T1000 (cell line): ENCODE results near the gene DIP2B.
"Not testable (repeated sequence)": the region's sequence is repeated elsewhere in the genome, so short reads cannot be mapped to it uniquely, and the experiment has no call there.

Experiments used
- DNase-seq: peaks from one replicate; lab custom pipeline; 2025; ENCODE audit warnings: mixed read lengths; lab: John Stamatoyannopoulos, UW

The DIP2B gene

DNA sequence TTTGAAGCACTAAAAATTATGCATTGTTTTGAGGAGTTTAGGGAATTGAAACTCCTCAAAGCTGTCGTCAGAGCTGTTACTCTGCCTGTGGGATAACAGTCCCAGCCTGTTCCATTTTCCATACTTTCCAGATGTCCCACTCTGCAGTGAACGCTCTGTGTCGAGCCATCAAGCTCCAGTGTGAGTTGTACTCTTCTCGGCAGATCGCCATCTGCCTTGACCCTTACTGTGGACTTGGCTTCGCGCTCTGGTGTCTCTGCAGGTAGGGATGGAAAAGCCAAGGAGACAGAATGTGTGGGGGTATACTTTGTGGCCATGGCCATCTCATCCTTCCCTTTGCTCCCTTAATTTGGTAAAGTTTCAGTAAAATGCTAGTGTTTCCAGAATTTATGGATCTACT lies 223.6 kb downstream of the DIP2B start:
- DNase-seq: no peak

DNA sequence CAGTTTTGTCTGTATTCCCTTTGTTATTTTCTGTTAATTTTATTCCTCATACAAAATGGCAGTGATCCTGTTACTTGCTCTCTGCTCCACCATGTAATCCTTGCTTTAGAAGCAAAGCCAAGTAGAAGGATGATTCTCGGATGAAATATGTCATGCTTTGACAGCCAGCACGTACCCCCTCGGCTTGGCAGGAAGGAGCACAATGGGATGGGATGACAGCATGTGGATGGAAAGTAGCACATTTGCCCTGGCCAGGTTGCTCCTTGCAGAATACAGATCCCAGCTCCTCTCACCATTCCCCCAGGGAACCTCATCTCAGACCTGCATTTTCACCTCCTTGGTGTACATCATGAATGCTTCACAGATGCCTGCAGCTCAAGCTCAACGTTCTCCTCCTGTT lies 224.1 kb downstream of the DIP2B start:
- no peak for DNase-seq

DNA sequence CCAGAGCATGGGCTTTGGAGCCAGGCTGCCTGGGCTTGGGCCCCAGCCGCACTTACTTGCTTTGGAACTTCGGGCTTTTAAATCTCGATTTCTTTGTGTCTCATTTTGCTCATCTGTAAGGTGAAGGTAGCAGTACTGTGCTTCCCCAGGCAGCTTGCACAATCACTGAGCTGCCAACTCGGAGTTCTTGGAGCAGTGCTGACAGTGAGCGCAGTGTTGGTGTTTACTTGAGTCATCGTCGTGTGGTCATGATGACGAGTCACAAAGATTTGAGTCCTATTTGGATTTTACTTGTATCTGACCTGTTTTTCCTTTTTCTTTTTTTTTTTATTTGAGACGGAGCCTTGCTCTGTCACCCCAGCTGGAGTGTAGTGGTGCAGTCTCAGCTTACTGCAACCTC lies 227.8 kb downstream of the DIP2B start:
- DNase-seq: peak; percentile 86

DNA sequence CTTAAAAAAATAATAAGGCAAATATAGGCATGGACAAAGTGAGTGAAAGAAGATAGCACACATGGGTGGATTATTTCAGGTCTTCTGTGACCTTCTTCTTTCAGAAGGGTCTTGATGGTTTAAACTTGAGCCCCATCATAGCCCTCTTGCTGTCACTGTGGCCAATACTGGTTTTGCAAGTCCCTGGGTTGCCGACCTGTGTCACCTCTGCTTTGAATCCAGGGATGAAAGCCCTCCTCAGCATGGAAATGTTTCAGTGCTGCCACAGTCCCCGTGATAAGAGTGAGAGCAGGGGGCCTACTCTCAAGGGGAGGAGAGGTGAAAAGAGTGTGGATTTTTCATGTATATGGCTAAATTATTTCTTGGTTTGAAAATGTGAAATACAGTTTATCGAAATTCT lies 228.9 kb downstream of the DIP2B start:
- no peak for DNase-seq

DNA sequence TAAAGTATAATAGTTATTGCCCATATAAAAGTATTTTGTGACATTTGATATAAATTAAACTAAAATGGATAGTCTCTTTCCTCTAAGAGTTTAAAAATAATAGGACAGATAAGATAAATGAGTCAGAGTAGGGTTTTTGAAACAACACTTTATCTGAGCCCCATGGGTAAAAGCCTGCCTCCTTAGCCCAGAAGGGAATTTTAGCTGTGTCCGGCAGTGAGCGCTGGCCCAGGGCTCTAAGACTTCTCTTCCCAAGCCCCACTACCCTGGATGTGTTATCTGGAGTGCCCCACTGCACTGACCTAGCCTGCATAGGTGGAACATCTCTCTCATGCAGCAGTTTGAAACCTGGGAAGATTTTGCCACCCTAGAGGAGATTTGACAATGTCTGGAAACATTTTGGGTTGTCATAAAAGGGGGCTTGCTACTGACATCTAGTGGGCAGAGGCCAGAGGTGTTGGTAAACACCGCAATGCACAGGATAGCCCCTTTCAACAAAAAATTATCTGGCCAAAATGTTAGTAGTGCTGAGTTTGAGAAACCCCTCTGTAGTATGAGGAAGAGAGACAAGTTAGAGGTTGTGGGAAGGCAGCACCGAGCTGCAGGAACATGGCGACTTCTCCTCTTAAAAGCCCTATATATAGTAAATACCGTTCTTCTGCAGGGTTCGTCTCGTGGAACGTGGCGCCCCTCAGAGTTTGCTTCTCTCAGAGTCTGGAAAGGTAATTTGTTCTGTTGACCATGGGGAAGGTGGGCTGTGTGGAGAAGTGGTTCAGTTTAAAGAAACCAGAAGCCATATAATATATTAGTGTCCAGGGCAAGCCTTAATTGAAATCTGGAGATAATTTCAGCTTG lies 229.9 kb downstream of the DIP2B start:
- DNase-seq: peak; percentile 76

DNA sequence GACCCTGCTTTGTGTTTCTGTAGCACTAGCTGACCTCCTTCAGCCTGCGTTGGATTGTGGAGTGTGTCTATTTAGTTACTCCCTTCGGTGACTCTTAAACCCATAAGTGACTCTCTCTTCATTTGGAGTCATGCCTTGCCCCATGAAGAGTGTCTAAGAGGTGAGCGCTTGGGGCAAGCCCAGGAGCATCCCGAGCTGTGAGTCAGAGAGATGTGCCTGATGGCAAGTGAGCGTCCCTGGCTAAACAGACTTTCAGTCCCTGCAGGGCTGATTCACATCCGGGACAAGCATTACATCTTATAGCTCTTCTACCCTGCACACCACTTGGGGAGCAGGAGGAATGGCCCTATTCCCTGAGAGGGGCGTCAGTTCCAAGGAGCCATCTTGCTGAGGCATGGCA lies 234.8 kb downstream of the DIP2B start:
- peak; percentile 87 for DNase-seq

DNA sequence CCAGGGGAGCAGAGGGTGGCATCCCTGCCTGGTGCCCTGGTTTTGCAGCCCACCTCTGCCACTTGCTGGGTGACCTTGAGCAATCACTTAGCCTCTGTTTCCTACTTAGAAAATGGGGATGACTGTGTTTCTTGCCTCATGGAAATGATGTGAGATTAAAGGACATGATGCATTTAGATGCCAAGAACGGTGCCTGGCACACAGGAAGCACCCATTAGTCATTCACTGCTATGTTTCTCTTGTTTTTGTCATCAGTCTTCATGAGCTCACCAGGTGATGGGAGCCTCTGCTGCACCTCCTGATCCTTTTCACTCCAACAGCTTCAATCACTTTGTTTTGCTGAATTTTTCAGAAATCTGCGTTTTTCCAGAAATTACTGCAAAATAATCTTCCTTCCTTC lies 235.5 kb downstream of the DIP2B start:
- no peak for DNase-seq

DNA sequence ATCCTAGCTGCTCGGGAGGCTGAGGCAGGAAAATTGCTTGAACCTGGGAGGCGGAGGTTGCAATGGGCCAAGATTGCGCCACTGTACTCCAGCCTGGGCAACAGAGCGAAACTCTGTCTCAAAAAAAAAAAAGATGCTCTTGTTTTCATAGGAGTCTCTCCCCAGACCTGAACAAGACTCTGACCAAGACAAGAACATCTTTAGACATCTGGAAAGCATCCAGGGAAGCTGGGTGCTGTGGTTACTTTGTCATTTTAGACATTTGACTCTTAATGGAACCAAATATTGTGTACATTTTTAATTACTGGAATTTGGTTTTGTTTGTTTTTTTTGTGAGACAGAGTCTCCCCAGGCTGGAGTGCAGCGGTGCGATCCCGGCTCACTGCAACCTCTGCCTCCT lies 238.0 kb downstream of the DIP2B start:
- DNase-seq: no peak

DNA sequence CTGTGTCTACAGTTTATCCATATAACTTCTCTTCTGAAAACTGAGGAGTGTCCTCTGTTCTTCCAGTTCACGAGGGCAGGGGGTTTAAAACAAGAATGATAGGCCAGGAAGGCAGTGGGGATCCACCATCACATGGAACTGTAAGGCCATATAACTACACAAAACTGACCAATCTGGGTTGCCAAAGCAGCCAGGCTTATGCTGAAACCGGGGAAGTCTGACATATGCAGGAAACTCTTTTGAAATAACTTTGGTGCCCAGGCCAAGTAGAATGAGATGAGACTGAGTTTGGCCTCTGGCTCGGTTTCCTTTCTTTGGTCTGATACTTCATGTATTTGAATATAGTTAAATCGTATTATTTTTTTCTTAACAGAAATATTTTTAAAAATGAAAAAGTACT lies 241.1 kb downstream of the DIP2B start:
- no peak for DNase-seq

DNA sequence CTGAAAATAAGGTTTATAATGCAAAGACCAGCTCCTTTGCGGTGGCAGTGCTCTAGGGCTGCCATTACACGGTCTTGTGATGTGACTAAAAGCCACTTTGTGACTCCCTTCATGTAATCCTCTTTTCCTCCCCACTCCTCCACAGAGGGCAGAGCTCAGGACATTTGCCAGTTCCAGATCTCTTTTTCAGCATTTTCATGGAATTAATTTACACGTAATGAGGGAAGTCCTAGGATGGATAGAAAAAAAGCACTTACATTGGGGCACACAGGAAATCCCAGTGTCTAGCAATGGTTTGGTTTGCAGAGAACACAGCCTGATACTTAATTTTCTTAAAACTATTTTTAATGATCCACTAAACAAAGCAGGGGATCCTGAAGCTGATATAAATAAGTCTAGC lies 241.6 kb downstream of the DIP2B start:
- DNase-seq: no peak

DNA sequence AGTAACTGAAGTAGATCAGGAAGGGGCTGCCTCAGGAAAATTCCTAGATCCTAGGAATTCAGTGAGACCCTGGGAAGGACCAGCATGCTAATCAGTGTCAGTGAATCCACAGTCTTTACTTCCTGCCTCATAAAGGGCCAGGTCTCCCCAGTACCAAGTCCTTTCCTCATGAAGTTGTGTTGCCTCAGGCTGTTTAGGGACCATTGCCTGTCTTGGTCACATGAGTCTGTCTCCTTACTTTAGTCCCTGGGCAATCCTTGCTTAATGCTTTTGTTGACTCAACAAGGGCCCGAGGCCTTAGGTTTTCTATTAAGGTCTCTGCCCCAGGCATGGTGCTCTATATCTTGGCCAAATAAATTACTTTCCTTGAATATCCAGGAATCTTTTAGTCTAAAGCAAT lies 243.0 kb downstream of the DIP2B start:
- no peak for DNase-seq

DNA sequence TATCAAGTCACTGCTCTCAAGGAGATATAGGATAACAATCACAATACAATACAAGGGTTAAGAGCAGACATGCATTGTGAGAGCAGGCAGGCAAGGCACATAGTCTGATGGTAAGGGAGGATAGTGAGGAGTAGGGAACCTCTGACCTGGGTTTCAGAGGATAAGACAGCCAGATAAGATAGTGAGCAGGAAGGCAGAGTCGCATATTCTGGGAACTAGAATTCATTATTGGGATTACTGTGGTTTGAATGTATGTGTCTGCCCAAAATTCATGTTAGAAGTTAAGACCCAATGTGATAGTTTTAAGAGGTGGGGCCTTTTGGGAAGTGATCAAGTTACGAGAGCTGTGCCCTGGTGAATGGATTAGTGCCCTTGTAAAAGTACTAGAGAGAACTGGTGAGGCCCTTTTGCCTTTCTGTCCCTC lies 244.7 kb downstream of the DIP2B start:
- DNase-seq: no peak

DNA sequence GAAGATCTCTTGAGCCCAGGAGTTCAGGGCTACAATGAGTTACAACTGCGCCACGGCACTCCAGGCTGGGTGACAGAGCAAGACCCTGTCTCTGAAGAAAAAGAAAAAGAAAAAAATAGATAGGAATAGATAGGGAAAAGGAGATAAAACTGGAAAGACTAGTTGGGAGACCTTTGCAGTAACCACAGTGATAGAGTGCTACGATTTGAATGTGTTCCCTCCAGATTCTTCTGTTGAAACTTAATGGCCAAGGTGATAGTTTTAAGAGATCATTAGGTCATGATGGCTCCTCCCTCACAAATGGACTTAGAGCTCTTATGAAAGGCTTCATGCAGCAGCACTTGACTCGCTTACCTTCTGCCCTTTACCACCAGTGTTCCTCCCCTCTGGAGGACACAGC lies 245.6 kb downstream of the DIP2B start:
- DNase-seq: no peak

DNA sequence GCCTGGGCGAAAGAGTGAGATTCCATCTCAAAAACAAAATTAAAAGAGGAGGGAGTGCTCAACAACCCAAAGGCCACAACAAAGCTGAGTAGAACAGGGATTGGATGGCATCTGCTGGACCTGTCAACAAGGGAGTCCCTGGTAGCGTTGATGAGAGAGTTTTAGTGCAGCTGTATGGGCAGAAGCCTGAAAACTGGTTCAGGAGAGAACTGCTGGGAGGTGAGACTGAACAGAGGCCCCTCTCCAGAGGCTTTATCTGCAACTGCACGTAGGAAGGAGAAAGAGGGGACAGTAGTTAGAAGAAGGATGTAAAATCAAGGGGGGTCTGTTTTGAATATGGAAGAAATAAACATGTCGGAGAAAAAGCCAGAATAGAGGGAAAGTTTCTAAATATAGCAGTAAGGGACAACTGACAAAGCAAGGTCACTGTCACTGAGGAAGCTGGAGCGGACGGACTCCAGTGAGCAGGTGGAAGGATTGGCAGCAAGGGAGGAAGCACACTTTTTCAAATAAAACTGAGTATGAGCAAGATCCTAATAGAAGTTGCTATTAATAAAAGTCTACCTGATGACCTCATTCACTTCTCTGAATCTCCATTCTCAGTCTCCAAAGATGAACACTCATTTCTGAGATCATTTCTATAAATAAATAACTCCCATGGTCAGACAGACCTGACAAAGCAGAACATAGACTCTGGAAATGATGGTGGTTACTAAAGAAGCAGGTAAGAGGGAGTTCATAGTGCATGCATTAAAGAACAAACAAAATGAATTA lies 247.3 kb downstream of the DIP2B start:
- DNase-seq: no peak

DNA sequence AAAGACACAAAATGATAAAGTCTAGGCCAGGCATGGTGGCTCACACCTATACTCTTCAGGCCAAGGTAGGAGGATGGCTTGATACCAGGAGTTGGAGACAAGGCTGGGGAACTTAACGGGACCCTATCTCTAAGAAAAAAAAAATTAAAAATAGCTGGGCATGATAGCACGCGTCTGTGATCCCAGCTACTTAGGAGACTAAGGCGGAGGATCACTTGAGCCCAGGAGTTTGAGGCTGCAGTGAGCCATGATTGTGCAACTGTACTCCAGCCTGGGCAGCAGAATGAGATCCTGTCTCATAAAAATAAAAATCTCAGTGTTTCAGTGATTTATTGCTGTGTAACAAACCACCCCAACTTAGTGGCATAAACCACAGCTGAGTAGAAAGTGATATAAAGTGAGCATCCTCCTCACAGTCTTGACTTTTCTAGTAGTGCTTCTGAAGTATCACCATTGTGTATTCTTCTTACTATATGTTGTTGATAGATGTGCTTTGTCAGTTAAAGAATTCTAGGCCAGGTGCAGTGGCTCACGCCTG lies 248.5 kb downstream of the DIP2B start:
- DNase-seq: no peak

DNA sequence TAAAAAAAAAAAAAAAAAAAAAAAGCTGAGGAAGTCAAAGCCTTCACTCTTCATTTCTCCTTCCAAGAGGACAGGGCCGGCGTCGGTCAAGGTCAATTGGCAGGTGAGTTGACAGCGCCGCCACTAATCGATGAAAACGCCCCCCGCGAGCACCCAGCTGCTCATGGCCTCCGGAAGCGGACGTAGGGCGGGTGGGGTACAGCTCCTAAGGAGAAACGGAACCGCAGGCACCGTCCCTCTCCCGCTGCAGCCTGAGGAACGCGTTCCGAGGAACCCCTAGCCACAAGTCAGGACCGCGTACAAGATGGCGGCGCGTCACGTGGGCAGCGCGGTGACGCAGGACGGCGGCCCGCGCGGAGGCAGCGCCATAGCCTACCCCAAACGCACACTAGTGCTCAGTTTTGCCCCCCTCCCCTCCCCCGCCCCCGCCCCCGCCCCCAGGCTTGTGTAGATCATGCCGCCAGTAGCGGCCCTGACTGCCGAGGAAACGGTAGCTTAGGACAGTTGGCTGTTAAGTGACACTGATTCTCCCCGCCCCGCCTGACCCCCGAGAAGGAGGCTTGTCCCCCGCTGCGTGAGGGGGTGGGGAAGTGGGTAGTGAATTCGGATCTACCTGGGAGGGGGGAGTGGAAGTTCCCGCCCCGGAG lies 259.0 kb downstream of the DIP2B start, which contains the start of gene ATF1:
Gene ATF1, plus strand, starts transcription at position 463 of the 647 bp plus-strand sequence. CDS start 16,045 bp downstream, outside the sequence.
- DNase-seq: peak; percentile 92

DNA sequence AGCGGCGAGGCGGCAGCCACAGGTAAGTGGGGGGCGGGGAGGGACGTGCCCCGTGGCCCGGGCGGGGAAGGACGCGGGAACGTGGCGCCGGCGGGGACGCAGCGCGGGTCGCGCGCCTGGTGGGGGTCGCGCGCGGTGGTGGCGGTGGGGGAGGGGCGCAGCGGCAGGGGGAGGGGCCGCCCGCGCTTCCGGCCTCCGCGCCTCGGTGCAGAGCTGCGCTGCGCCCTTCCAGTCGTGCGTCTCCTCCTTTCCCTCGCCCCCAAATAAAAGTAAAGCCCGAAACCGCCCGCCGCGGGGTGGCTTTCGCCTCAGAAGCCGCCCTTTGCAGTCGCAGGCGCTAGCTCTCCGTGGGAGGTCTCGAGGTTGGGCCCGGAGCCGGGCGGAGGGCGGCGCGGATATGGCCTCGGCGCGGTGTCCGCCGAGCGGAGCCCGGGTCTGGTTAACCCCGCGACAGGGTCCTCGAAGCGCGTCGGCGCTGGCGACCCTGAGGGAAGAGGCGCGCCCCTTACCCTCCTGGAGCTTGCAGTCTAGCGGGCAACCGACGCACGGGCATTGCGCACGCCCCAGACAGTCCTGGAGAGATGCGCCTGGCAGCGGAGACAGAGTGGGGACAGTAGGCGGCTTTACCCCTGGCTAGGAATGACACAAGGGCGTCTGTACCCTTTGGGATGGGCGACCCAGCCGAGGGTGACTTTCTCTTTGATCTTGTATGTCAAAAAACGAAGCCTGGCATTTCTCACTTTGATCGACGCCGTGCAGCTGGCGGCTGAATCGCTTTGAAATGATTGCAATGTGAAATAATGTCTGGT lies 259.7 kb downstream of the DIP2B start:
- no peak for DNase-seq

DNA sequence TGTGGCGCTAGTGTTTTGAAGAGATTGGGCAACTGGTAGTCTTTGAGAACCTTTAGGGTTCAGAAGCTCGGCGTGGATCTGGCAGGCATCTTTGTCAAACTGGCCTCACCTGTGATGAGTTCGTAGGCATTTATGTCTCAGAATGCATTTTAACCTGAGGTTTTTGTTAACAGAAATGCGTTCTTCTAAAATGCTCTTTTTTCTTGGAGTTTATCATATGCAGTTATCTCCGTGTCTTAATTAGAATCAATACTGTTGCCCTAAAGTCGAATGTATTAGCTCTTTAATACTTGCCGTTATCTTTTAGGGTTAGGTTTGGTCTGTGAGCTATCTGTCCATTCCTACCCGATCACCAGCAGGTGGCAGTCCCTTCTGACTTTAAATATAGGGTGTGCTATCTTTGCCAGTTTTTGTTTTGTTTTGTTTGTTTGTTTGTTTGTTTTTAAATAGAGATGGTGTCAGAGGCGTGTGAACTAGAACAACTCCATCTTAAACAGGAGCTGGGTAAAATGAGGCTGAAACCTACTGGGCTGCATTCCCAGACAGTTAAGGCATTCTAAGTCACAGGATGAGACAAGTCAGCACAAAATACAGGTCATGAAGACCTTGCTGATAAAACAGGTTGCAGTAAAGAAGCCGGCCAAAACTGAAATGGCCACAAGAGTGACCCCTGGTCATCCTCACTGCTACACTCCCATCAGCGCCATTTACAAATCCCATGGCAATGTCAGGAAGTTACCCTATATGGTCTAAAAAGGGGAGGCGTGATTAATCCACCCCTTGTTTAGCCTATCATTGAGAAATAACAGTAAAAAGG lies 260.5 kb downstream of the DIP2B start:
- no peak for DNase-seq

DNA sequence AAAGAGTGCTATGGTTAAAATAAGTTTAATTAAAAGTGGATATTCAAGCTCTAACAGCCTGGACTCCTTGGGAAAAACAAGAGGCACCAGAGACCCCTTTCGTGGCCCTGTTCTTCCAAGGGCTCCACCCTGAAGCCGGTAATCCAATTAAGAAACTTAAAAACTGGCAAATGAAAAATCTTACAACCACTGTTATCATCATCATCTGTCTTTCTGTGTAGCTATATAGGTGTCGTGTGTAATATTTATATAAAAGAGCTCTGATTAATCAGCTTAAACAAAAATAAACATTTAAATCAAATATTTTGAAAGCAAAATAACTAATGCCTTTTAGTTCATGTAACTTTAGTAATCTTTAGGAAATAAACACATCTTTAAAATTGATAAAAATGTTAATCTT lies 263.6 kb downstream of the DIP2B start:
- DNase-seq: no peak

DNA sequence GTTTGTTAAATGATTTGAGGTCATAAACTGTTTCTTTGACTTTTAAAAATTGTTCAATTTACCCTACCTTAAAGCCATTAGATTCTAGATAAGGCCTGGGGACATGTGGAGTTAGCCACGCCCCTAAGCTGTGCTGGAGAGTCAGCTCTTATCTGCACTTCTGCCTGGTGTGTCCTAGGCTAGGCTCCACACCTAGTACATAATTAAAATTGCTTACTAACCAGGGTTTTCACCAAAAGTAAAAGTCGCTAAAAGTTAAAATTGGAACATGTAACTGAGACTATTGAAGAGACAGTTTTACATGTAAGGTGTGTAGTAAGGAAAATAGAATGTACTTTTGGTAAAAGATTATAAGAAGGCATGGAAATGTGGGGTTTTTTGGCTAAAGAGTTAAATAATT lies 264.0 kb downstream of the DIP2B start:
- not testable (repeated sequence) for DNase-seq

DNA sequence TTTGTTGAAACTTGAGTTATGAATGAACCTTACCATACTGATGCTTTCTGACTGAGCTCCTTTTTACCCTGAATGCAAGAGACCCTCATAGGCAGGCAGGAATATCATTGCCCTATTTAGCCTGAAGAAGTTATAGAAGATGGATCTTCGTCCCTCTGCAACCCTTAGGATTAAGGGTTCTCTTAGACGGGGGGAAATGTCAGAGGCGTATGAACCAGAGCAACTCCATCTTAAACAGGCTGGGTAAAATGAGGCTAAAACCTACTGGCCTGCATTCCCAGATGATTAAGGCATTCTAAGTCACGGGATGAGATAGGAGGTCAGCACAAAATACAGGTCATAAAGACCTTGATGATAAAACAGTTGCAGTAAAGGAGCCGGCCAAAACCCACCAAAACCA lies 266.6 kb downstream of the DIP2B start:
- DNase-seq: no peak
